Naive B cell (primary cell): Measurements from ENCODE around the gene GGA1. TPM values are rescaled to one million over a fixed set of nuclear protein-coding genes. Genes with fewer than 3 reads are reported as not detected.

Source experiments
- ATAC-seq, 2 donors: fragments of 150-1000 bp; cut with Tn5 transposase; 2 replicates each; pipeline ENCODE4 v1.10.0; 2021; ENCODE audit warnings: low read depth in 2 of 2, mild to moderate bottlenecking in 2 of 2, moderate library complexity in 2 of 2
- DNase-seq: peaks from one replicate; pipeline ENCODE4 v3.0.0; 2022
- H3K27ac Mint-ChIP-seq, 6 donors: one replicate each; pipeline ENCODE4 v1.8.0; 2020 to 2022; ENCODE audit warnings: mild to moderate bottlenecking in 6 of 6, mixed read lengths in 6 of 6, moderate library complexity in 5 of 6, inconsistent platforms in 2 of 6
- H3K27me3 Mint-ChIP-seq, 3 donors: one replicate each; pipeline ENCODE4 v1.8.0; 2021 to 2022; ENCODE audit warnings: mixed read lengths in 3 of 3, mild to moderate bottlenecking in 1 of 3
- H3K36me3 Mint-ChIP-seq, 2 donors: one replicate each; pipeline ENCODE4 v1.8.0; 2020 to 2022; ENCODE audit warnings: mixed read lengths in 2 of 2, inconsistent platforms in 1 of 2, mild to moderate bottlenecking in 1 of 2
- H3K4me1 Mint-ChIP-seq, 3 donors: one replicate each; pipeline ENCODE4 v1.8.0; 2020 to 2022; ENCODE audit warnings: mixed read lengths in 3 of 3, inconsistent platforms in 1 of 3, mild to moderate bottlenecking in 1 of 3, moderate library complexity in 1 of 3
- H3K4me3 Mint-ChIP-seq, 8 donors: one replicate each; pipeline ENCODE4 v1.8.0; 2020 to 2022; ENCODE audit warnings: mild to moderate bottlenecking in 8 of 8, mixed read lengths in 8 of 8, moderate library complexity in 8 of 8, inconsistent platforms in 2 of 8
- H3K9me3 Mint-ChIP-seq, 7 donors: one replicate each; pipeline ENCODE4 v1.8.0; 2020 to 2022; ENCODE audit warnings: mixed read lengths in 7 of 7, mild to moderate bottlenecking in 5 of 7, inconsistent platforms in 2 of 7, moderate library complexity in 1 of 7
- polyA plus RNA-seq, 6 donors: library from polyadenylated mRNA; unstranded; fragments of 300-500 nt; fragmentation: Illumina TruSeq; gene quantifications; one replicate each; pipeline ENCODE4 v1.2.3, GENCODE V29; 2021; ENCODE audit warnings: low read depth in 6 of 6

The GGA1 gene
- polyA plus RNA-seq, 6 donors from 2014 or later = 15.5 to 28.9 (median 24.2) TPM

DNA sequence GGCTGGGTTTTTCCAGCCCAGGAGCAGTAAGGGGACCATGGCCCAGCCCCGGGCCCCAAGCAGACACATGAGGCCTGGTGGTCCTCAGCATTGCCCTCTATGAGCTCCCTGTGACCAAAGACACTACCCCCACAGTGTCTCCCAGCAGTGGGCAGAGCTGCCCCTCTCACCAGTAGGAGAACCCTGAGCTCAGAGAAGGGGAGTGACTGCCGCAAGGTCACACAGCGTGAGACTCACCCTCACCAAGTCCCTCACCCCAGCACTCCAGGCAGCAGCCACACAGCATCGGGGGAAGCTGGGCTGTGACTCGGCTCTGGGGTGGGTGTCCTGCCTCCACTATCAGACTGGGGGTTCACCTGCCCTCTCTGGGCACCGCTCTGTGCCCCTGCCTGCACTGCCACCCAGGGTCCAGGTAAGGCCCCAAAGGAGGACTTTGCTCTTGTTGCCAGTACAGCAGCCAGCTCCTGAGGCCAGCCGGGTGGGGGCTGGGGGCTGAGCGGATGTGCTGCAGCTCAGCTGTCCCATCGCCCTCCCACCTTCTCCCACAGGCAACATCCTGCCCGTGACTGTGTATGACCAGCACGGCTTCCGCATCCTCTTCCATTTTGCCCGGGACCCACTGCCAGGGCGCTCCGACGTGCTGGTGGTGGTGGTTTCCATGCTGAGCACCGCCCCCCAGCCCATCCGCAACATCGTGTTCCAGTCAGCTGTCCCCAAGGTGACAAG is 23.0 kb downstream of the GGA1 start:
- no peaks in the 10 kb centered on the region for H3K27me3 Mint-ChIP-seq
- ATAC-seq (no peak), DNase-seq (no peak)
- peaks cover 39 to 64% (median 61%) of the 10 kb centered on the region in 3 donors for H3K4me1 Mint-ChIP-seq
- peak overlapping the region in 5 of 6 donors; percentile 47 to 91 (median 80) for H3K27ac Mint-ChIP-seq
- H3K9me3 Mint-ChIP-seq = no peaks in the 10 kb centered on the region
- no peaks in the 10 kb centered on the region for H3K36me3 Mint-ChIP-seq
- H3K4me3 Mint-ChIP-seq = peak overlapping the region in 2 of 8 donors; percentile 50 to 80

DNA sequence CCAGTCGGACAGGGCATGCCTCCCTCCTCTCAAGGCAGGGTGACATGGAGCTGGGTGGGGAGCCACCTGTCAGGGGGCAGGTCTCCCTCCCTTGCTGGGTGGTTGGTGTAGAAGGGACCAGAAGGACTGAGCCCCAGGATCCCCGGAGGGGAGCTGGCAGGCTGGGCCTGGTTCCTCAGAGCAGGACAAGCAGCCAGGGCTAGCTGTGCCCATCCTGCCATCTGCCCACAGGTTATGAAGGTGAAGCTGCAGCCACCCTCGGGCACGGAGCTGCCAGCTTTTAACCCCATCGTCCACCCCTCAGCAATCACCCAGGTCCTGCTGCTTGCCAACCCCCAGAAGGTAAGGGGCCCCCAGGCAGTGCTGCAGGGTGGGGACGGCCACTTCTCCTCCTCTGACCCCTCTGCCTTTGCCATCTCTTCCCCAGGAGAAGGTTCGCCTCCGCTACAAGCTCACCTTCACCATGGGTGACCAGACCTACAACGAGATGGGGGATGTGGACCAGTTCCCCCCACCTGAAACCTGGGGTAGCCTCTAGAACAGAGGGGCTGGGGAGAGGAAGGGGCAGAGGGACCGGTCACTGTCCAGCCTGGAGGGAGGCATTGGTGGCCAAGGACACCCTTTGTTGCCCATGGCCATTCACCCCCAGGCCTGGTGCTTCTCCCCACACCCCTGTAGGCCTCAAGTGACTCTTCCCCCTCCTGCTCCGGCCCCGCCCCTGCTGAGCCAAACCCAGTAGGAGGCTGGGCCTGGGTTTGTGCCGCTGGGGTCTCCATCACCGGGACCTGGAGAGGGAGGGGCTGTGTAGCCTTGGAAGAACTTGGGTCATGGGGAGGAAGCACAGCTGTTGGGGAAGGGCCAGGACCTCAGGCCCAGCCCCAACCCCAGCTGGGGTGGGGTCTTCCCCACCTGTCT is 23.8 kb downstream of the GGA1 start:
- ATAC-seq = no peak
- Mint-ChIP-seq H3K4me1 (peaks cover 32 to 64% (median 61%) of the 10 kb centered on the region in 3 donors), H3K9me3 (no peaks in the 10 kb centered on the region), H3K27ac (peak overlapping the region; percentile 85 to 97 (median 94)), H3K4me3 (peak overlapping the region in 5 of 8 donors; percentile 74 to 80 (median 78)), H3K27me3 (no peaks in the 10 kb centered on the region), H3K36me3 (no peaks in the 10 kb centered on the region)
- no peak for DNase-seq

DNA sequence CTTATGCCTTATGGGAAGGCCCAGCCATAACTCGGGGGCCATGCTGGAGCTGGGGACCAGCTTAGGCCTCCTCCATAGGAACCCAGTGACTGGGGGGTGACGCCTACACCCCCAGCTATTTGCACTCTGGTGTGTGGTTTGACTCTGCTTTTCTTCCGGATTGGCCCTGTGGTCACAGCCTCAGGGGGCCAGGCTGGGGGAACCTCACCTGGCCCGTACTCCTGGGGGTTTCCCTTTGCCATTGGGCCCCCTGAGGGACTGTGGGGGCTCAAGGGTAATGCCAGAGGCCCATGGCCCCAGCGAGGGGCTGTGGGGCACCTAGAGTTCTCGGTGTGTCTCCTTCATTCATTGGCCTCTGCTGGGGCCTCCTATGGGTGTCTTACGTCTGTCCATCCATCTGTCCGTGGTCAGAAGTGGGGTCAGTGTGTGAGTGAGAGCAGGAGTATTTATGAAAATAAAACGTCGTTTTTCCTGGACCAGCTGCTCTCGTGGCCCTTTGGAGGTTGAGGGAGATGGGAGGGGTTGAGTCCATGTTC is 24.5 kb downstream of the GGA1 start:
- peaks cover 37 to 64% (median 61%) of the 10 kb centered on the region in 3 donors for H3K4me1 Mint-ChIP-seq
- H3K4me3 Mint-ChIP-seq = peak overlapping the region; percentile 67 to 84 (median 78)
- no peaks in the 10 kb centered on the region for H3K27me3 Mint-ChIP-seq
- peak; percentile 53 for DNase-seq
- peak; percentile 42 to 53 for ATAC-seq
- no peaks in the 10 kb centered on the region for H3K36me3 Mint-ChIP-seq
- H3K9me3 Mint-ChIP-seq = no peaks in the 10 kb centered on the region
- H3K27ac Mint-ChIP-seq = peak overlapping the region; percentile 85 to 97 (median 94)

DNA sequence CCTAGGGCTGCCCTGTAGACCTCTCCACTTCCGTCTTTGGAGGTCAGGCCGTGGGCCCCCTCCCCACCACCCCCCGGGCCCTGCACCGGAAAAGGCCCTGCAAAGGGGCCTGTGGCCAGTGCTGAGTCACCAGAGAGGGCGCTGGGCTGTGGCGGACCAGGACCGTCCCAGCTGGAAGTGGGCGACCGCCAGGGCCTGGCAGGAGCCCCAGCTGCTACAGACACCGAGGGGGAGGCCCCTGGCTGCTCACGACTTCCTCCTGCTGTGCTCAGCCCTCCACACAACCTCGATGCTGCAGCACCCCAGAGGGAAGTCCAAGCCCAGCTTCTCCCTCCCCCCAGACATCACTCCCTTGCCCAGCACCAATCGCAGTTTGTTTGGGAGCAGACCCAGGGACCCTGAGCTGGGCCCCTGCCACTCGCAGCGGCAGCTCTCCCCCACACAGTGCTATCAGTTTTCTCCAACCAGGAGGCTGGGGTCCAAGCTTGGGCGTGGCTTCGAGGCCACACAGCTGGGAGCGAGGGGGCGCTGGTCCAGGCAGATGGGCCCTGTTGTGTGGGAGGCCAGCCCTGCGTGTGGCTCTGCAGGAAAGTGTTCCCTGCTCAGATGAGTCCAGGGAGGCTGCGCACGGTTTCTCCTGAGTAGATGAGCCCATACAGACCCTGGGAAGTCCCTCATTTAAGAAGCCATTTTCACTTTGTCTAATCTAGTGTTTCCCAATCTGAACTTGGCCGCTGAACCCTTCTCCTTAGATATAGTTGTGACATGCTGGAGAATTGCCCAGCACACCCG is 25.2 kb downstream of the GGA1 start:
- H3K9me3 Mint-ChIP-seq = no peaks in the 10 kb centered on the region
- peaks cover 41 to 64% (median 62%) of the 10 kb centered on the region in 3 donors for H3K4me1 Mint-ChIP-seq
- ATAC-seq (peak; percentile 88 to 91), DNase-seq (peak; percentile 72)
- H3K4me3 Mint-ChIP-seq = peak overlapping the region; percentile 67 to 91 (median 82)
- H3K36me3 Mint-ChIP-seq = no peaks in the 10 kb centered on the region
- H3K27me3 Mint-ChIP-seq = no peaks in the 10 kb centered on the region
- peak overlapping the region; percentile 85 to 97 (median 94) for H3K27ac Mint-ChIP-seq

DNA sequence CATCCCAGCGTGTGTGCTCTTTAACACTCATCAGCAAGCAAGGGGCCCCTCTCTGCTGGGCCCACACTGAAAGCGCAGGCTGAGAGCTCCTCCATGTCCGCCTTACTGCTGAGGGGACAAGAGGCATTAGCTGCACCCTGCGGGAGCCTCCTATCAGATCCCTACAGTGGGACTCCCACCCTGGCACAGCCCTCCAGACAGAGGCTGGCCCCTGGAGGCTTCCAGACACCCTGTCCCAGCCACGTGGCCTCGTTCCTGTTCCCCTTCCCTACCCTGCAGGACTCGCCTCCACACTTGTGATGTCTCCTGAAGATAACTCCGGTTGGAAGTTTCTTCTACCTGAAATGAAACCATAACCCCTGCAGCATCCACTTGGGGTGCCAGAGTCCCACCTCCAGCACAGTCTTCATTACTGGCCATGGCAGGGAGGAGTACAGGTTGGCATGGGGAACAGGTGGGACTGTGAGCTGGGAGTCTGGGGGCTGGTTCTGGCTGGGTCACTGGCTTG is 25.8 kb downstream of the GGA1 start:
- H3K9me3 Mint-ChIP-seq = no peaks in the 10 kb centered on the region

DNA sequence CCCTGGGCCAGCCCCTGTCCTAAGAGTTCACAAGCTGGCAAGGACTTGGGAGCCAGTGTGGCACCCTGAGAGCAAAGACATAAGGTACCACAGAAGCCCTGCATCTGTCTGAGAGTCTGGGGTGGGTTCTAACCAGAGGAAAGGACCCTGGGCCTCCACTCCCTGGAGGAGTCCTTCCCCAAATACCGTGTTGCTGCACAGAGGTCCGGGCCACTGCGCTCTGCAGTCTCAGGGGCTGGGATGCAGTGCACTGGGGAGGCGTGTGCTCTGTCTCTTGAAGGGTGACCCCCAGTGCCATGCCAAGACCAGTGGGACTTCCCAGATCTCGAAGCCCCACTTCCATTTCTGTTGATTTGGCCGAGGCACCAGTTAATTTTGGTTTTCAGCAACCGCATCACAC is 26.5 kb downstream of the GGA1 start:
- DNase-seq (no peak), ATAC-seq (no peak)
- no peaks in the 10 kb centered on the region for H3K36me3 Mint-ChIP-seq
- H3K4me3 Mint-ChIP-seq = peak overlapping the region in 1 of 8 donors; percentile 78
- H3K27me3 Mint-ChIP-seq = no peaks in the 10 kb centered on the region
- H3K9me3 Mint-ChIP-seq = no peaks in the 10 kb centered on the region
- H3K4me1 Mint-ChIP-seq = peaks cover 41 to 68% (median 62%) of the 10 kb centered on the region in 3 donors
- peak overlapping the region in 3 of 6 donors; percentile 75 to 97 (median 93) for H3K27ac Mint-ChIP-seq

More for the DNA sequence above, 25.8 kb downstream of the GGA1 start:
- no peaks in the 10 kb centered on the region for H3K27me3 Mint-ChIP-seq
- DNase-seq = no peak
- H3K4me1 Mint-ChIP-seq = peaks cover 39 to 65% (median 65%) of the 10 kb centered on the region in 3 donors
- no peak for ATAC-seq
- peak overlapping the region; percentile 67 to 91 (median 82) for H3K4me3 Mint-ChIP-seq
- H3K27ac Mint-ChIP-seq = peak overlapping the region; percentile 83 to 97 (median 91)
- no peaks in the 10 kb centered on the region for H3K36me3 Mint-ChIP-seq

DNA sequence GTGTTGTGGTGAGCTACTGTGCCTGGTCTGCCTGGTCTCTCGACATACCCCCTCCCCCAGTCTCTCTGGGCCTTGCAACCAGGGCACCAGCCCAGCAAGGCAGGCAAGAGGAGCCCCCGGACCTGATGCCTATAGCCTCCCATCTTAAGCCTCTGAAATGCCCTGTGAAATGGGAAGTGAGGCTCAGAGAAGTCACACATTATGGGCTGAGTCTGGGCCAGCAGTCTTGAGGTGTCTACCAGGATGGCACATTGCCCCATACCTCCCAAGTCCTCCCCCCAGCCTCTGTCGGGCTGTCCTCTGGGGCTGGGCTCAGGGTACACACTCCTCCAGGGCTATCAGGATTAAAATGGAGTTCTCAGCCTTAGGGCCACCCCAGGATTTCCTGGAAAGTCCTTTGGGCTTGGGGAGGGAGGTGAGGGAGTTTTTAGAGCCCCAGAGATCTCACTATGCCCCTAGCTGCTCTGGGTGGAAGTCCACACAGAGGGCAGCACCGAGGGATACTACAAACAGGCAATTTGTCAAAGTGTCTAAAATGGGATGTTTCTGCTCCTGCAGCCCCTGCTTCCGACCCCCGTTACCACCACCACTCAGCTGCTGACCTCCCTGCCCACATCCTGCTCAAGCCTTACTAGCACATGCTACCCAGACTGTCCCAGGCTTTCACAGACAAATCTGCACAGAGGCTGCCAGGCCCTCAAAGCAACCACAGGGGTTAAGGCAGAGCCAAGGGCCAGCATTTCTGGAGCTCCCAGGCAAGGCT is 27.7 kb downstream of the GGA1 start:
- peak overlapping the region in 5 of 8 donors; percentile 32 to 64 (median 37) for H3K4me3 Mint-ChIP-seq
- H3K27ac Mint-ChIP-seq = peak overlapping the region in 5 of 6 donors; percentile 32 to 83 (median 63)
- no peaks in the 10 kb centered on the region for H3K27me3 Mint-ChIP-seq
- peaks cover 43 to 72% (median 67%) of the 10 kb centered on the region in 3 donors for H3K4me1 Mint-ChIP-seq
- H3K36me3 Mint-ChIP-seq = no peaks in the 10 kb centered on the region
- no peaks in the 10 kb centered on the region for H3K9me3 Mint-ChIP-seq
- DNase-seq (no peak), ATAC-seq (no peak)

DNA sequence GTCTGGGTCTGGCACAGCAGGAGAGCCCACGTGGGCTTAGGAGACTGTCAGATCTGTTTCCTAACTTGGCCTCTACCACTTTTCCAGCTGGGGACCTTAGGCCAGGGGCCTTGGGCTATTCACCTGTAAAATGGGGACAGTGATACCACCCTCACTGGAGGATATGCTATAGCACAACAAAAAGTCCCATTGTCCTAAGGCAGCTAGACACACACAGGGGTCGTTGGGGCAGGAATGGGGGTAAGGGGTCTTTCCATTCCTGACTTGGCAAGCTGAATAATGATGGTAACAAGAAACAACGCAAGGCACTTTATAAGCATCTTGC is 28.3 kb downstream of the GGA1 start:
- no peak for ATAC-seq
- peak overlapping the region in 3 of 6 donors; percentile 2 to 82 (median 30) for H3K27ac Mint-ChIP-seq
- no peaks in the 10 kb centered on the region for H3K27me3 Mint-ChIP-seq
- DNase-seq = no peak
- H3K36me3 Mint-ChIP-seq = no peaks in the 10 kb centered on the region
- no peaks in the 10 kb centered on the region for H3K9me3 Mint-ChIP-seq
- peaks cover 43 to 70% (median 64%) of the 10 kb centered on the region in 3 donors for H3K4me1 Mint-ChIP-seq
- peak overlapping the region in 1 of 8 donors; percentile 53 for H3K4me3 Mint-ChIP-seq

DNA sequence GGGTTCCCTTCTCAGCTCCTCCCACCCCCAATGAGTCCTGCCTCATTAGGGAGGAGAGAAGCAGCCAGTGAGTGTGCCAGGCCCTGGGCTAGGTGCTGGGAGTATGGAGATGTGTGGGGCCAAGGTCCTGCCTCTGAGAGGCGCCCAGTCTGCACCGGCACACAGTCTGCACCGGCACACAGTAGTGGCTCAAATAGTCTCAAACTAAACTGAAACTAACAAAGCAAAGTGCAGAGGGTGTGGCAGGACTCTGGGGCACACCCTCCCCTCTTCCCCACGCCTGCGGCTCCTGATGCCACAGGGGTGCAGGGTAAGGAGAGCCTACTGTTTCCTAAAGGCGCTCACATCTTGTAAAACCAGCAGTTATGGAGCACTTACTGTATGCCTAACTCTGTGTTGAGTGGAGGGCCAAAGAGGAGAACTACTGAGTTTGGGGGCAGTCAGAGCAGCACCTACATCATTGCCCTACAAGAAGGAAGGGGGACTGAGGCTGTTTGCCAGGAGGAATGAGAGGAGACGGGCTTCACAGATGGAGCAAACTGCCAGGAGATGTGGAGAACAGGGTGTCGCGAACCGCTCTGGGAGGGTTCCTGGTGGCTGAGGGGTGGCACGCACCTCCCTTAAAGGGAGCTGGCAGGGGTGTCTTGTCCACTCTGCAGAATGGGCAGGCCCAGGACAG is 29.9 kb downstream of the GGA1 start:
- ATAC-seq (peak in 1 of 2 donors; percentile 9), DNase-seq (no peak)
- H3K9me3 Mint-ChIP-seq = no peaks in the 10 kb centered on the region
- no peaks in the 10 kb centered on the region for H3K27me3 Mint-ChIP-seq
- H3K36me3 Mint-ChIP-seq = no peaks in the 10 kb centered on the region
- H3K4me1 Mint-ChIP-seq = peaks cover 42 to 68% (median 67%) of the 10 kb centered on the region in 3 donors
- H3K27ac Mint-ChIP-seq = peak overlapping the region; percentile 7 to 97 (median 92)
- H3K4me3 Mint-ChIP-seq = peak overlapping the region; percentile 87 to 97 (median 92)

DNA sequence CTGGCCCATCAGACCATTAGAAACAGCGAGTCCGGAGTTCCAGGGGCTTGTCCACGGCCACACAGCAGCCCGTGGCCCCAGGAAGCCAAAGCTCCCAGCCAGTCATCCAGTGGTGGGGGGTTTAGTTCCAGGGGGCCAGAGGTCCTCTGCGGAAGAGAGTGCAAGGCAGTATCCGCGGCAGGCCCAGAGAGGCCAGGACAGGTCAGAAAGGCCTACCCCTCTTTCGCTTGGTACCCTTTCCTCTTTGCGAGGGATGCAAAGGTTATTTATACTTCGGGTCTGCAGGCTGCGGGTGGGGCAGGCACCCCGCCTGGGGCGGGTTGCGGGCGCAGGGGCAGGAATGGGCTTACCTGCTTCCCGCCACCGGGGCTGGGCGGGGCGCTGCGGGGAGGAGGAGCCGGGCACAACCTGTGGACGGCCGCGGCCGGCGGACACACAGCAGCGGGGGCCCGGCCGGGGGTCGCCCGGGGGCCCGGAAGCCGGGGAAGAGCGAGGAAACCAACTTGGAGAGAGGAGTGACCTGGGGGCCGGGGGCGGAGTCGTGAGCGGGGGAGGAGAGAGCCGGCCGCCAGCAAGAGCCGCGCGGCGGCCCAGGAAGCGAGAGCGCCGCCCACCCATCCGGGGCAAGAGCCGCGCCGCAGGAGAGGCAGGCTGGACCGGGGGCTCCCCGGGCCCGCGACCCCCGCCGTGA is 30.6 kb downstream of the GGA1 start, which contains the start of gene SH3BP1:
Gene SH3BP1, plus strand, starts transcription at position 600 of the 691 bp plus-strand sequence. CDS start 119 bp downstream, outside the sequence.
- H3K9me3 Mint-ChIP-seq = no peaks in the 10 kb centered on the region
- H3K4me3 Mint-ChIP-seq = peak within 1 kb of the TSS; percentile 91 to 99 (median 94)
- ATAC-seq (peak; percentile 43 to 48), DNase-seq (peak; percentile 50)
- H3K4me1 Mint-ChIP-seq = peaks cover 40 to 64% (median 63%) of the 10 kb centered on the region in 3 donors
- H3K36me3 Mint-ChIP-seq = no peaks in the 10 kb centered on the region
- no peaks in the 10 kb centered on the region for H3K27me3 Mint-ChIP-seq
- H3K27ac Mint-ChIP-seq = peak within 1 kb of the TSS; percentile 53 to 98 (median 96)
